HG03442 (cell line): ENCODE results near the gene TFPI.

Experiments used
- ATAC-seq: cut with Tn5 transposase; IDR thresholded peaks from one replicate; pipeline ENCODE4 v1.9.1; 2021; ENCODE audit warnings: mild to moderate bottlenecking, moderate library complexity; ENCODE audit not compliant: unreplicated experiment

TFPI gene

DNA sequence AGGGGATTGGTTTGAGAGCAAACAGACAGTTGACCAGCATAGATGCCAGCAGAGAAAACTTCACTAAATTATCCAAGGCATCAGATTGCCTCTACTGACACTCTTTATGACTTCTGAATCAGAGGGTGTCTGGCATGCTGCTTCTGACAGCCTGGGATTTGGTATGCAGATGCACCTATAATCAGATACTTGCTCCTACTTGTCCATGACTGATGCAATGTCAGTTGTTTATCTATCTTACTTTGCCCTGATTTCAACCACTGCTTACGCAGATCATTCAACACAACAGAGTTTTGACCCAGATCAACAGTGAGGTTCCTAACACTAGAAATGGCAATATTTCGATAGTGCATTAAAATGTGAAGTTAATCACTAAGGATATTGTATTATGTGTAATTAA is 83.5 kb downstream of the TFPI start:
- ATAC-seq = no peak

DNA sequence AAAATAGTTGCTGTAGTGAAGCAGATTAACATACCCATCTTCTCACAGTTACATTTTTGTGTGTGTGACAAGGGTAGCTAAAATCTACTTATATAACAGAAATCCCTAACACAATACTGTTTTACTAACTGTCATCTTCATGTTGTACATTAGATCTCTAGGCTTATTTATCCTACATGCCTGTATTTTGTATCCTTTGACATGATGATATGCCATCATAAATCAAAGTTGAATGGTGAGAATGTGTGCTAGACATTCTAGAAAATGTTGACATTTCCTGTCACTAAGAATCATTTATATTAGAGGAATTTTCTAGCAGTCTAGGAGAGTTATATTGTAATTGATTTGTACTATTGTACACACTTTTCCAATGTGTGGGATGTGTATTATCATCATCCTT is 84.7 kb downstream of the TFPI start:
- ATAC-seq = no peak

DNA sequence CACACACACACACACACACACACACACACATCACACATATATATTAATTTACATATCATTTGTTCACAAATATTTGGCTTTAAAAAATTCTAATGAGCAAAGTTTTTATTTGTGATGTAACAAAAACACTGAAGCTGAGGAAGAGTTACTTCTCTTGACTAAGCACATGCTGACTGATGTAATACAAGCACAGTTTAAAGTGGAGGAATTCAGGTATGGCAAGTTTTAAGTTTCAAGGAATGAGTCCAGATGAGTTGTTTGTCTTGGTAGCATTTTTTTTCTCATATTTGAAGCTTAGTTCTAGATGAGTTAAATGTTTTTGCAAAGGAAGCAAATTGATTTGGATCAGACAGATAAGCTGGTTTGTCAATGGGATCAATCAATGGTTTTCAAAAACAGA is 86.0 kb downstream of the TFPI start:
- ATAC-seq = no peak

DNA sequence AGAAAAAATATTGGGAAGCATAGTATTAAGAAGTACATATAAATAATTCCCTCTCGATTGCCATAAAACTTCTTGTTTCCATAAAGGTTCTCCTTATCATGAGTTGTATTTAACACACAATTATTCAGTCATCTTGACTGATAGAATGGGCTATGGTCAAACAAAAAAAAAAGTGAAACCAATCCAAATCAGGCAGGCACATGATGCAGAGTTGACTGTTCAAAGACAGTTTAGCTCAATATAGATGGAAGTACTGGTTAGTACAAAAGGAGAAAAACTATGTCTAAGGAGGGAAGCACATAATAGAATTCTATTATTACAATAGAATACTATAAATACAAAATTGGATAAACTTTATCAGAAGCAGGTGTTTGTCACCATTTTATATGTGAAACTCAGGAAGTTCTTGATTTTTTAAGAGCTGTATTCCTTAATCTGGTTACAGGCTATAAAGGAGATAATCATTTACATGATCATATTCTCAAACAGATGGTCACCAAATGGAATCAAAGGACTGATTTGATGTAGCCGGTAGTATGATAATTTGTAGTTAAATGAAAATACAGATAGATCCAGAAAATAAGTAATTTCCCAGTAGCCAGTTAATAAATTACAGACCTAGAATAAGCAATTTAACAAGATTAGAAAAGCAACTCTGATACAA is 88.0 kb downstream of the TFPI start:
- ATAC-seq = no peak

DNA sequence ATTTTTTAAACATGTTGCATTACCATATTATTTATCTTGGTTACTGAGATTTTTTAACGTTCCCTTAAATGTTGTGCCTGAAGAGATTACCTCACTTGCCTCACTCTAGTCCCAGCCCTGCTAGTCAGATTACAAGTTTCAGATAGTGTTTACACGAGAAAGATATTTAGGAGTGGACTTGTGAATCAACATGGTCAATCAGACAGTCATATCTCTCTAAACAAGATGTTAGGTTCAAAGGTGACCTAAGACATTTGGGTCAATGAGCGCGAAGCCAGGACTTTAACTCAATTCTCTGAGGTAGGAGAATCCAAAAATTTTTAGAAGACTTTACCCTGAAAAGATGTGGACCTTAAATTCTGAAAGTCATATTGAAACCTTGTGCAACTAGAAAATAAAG is 91.4 kb downstream of the TFPI start:
- no peak for ATAC-seq

DNA sequence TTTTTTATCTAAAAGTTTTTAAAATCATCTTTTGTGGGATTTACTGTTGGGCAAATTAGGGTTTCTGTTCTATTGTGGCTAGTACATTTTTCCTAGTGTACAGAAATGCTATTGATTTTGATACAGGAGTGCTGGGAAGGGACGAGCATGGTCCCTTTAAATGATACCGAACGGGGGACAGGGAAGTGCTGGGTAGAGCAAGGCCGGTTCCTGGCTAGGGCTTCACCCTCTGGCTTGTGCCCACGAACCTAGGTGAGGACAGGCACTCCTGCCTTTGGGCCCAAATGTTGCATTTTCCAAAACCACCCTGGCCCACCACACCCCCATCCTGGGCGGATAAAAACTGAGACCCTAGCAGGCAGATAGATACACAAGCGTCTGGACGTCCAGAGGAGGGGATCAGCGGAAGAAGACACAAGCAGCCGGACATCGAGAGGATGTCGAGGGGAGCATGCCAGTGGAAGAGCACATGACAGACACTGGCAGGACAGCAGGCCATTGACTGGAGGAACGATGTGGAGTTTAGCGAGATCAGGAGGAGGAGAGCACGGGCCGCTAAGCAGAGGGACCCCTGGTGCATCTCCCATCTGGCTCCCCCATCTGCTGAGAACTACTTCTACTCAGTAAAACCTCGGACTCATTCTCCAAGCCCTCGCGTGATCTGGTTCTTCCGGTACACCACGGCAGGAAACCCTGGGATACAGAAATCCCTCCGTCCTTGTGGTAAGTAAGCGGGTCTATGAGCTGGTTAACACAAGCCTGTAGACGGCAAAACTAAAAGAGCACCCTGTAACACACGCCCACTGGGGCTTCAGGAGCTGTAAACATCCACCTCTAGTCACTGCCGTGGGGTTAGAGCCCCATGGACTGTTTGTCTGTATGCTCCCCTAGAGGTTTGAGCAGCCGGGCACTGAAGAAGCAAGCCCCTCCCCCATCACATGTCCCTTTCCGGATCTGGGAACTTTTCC is 92.7 kb downstream of the TFPI start:
- ATAC-seq = no peak

DNA sequence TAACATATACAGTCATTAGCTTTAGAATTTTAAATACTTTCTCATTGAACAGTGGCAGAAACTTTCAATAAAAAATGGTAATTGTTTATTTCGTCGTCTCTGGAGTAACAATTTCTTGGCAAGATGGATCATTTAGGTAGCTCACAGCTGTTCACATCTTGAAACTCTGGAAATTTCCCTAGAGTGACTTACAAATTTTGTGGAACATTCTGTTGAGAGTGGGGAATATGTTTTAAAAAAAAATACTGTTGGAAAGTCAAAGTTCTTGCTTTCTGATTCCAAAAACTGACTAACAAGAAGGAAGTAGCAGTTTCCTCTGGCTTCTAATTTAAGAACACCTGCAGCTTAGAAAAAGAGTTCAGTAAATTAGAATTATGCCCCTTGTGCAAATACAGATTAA is 95.0 kb downstream of the TFPI start:
- no peak for ATAC-seq

DNA sequence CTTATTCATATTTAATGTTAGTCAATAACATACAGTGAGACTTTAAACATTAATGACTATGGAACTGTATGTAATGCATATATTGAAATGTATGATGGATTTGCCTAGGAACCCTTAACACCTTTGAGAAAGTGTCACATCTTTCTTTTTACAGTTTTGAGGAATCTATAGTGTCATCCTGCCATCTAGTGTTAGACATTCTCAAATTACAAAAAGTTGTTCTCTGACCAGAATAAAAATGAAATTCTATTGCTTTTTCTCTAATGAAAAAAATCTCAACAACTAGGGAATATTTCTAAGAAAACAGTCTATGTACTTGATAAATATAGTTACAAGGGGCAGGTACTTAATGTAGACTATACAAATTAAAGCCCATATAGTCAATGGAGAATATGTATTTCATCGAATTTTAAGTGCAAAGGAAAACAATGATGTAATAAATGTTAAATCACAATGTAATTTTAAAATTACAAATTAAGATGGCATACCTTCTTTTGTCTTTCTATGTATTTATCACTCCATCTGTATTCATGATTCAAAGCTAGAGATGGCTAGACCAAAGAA is 101.1 kb downstream of the TFPI start:
- no peak for ATAC-seq

DNA sequence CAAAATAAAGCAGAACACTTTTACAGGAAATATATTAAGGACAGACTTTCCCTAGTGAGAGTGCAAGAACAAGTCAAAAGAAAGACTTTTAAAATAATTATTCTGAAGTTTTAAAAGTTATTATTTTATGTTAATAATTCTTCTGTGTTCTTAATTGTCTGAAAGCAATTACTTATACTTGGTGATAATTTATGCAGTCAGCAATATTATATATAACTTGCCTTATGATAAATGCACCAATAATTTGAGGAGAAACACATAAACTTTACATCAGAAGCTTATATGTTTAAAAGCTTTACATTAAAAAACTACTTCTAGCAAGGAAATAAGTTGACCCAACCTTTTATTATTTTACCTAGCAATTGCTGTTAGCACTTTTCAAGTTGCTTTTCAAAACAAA is 102.7 kb downstream of the TFPI start:
- no peak for ATAC-seq

DNA sequence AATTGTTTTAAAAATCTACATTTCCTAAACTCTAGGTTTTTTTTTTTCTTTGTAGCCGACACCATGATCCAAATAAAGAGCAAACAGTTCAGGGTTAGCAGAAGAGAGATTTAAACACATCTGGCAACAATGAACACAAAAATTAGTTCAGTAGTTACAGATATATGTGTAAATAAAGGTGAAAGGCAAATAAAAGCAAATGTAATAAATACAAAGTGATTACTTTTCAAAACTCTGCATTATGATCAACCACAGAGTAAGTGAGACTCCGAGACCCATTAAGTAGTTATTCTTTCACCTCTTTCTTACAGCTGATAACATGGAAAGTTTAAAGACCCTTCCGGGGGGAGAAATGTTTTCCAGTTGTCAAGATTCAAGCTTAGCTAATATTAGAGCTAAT is 106.9 kb downstream of the TFPI start:
- ATAC-seq = no peak

DNA sequence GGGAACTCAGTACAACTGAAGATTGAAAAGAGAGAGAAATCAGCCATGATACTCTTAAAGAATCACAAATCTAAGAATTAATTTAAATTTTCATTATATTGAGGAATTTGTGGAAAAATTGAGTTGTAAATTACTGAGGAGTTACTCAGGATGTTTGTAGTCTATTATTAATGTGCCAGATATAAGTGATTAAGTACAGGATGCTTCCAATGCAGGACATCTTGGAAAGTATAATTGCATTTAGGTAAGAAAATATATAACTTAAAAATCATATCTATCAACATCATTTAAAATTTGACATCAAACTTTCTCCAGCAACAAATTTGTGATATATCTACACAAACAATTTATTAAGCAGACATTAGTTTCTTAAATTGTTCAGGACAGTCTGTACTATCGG is 107.5 kb downstream of the TFPI start:
- ATAC-seq = no peak

DNA sequence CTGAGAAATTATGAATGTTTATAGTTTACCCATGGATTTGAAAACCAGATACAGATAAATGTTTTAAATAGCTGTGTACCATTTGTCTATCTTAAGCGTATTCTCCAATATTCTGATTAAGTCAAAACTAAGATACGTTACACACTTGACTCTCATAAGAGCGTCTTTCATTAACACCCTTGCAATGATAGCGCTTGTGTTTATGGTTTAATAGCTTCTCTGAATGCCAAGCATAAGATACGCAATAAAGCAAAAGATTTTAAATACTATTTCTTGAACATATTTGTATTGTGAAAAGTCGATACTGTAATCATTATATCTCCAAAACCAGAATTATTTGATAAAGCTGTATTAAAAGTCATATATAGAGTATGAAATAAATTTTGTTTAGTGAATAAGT is 109.2 kb downstream of the TFPI start:
- no peak for ATAC-seq

DNA sequence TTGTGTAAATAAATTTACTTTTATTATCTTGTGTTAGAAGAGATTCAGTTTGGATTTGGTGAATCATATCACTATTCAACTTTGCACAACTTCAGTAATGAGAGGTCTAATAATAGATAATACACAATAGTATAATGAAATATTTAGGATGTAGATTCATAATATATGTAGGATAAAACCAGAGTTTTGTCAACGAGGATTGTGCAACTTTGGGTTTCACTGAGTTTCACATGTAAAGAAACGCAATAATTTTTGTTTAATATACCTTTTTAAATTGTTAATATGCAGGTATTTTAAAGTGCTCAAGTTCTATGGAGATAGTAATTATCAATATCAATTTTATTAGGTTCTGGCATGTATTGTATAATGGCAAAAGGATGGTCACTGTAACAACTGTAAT is 111.5 kb downstream of the TFPI start:
- no peak for ATAC-seq

DNA sequence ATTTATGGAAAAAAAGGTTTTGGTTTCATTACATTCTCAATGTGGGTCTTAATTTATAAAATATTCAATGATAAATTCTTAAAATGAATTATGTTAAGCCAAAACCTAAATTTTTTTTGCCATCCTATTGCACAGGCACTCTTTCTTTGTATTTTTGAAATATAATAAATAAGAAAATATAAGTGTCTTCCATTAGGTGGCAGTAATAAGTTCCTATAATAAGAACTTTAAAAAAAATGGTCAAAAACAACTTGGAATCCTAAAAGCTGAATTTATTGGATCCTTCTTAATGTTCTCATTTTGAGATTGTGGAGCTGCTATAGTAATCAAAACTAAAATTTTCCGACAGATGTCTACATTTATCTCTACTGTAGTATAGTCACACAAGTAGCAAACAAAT is 111.9 kb downstream of the TFPI start:
- ATAC-seq = no peak

DNA sequence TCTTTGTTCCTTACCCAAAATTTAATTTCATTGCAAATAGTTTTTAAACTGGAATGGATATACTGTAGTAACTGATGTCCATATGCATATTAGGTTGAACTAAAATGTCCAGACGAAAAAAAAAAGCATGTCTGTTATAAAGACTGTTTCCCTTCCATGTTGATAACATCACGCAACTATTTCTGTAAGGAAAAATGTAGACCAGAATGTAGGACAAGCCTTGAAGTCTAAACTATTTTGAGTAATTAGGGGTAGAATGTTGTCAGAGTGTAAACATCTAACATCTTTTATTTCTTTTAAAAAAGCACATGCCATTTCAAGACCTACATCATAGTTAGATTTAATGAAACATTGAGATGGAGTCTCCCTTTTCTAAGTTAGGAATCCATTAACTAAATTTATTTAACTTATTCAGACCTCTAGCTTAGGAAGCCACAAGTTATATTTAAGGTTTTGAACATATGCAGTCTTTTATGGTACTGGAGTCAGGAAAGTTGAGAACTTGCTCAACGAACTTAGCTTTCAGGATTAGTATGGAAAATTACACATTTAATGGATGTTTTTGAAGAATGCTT is 114.0 kb downstream of the TFPI start:
- ATAC-seq = no peak

DNA sequence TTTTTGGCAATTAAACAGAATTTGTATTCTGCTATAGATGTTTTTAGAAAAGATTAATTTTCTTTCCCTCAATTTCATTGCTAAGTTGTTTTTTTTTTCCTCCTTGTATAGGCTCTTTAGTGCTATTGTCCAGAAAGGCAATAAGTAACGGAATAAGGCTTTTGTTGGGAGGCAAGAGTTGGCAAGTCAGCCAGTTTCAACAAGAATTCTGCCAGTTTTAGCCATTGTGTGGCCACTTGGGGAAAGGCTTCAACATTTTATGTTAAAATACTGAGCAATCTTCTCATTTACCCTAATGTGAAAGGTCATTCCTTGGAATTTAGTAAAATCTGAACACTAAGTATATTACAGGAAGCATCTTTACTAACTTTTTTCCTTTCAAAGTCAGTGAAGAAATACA is 115.8 kb downstream of the TFPI start:
- ATAC-seq = no peak

DNA sequence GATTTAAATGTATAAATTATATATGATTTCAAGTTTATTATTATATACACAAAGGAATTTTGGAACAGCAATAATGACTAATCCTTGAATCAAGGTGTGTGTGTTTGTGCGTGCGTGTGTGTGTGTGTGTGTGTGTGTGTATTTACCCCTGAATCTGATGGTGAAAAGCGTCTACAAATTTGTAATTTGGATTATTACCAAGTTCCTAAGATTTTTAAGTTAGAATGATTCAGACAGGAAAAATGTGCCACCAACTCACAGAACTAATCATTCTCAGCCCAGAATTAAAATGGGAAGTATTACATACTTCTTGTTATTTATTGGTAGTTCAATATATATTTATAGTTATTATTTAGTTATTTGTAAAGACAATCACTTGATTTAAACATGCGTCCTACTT is 118.5 kb downstream of the TFPI start:
- ATAC-seq = no peak

DNA sequence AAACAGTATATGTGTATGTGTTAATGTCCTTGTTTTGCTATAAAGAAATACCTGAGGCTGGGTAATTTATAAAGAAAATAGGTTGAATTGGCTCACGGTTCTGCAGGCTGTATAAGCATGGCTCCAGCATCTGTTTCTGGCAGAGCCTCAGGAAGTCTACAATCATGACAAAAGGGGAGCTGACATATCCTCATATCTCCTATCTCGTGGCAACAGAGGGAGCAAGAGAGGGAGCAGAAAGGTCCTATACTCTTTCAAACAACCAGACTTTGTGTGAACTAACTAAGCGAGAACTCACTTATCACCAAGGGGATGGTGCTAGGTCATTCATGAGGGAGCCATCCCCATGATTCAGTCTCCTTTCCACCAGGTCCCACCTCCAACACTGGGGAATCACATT is 119.2 kb downstream of the TFPI start:
- no peak for ATAC-seq

DNA sequence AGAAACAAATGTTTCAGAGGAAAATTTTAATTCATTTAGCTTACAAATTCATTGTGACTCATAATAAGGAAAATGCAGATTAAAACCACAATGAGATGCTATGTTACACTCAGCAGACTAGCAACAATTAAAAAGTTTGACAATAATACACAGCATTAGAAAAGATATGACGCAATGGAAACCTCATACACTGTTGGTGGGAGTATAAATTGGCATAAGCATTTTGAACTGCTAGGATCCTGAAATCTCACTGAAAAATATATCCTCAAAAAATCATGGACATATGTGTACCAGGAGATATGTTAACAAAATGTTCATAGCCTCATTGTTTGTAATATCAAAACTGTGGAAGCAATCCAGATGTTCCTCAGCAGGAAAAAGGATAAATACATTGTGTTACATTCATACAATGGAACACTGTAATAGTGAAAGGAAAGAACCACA is 119.9 kb downstream of the TFPI start:
- ATAC-seq = no peak

DNA sequence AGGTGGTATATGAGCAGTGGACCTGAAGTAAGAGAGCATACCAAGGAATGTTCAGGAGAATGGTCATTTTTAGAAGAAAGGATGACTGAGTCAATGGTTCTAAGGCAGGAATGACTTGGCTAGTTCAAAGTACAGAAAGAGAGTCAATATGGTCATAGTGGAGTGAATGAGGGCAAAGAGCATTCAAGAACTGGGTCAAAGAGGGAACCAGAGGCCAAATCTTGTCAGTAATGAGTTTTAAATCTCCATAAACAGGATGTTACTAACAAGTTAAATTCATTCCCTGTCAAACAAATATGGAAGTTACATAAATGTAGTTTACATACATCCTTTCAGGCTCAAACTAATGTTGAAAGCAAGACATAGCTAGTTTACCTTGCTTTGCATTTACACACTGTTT is 122.3 kb downstream of the TFPI start:
- ATAC-seq = no peak

DNA sequence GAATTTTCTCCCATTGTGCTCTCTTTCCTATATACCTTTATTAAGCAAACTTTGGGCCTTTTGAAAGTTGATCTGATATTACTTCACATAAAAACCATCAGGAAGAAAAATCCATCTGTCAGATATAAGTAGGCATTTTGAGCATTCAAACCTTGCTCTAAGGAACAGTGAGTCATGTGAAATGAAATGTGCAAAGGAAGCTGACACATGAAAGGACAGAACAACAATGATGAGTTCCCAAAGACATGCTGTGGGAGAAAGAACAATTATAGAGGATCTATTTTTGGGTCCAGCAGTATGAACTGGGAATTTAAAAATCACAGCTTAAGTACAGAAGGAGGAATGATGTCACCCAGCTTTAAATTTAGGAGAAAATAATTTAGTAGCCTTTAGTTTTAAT is 124.2 kb downstream of the TFPI start:
- ATAC-seq = no peak

DNA sequence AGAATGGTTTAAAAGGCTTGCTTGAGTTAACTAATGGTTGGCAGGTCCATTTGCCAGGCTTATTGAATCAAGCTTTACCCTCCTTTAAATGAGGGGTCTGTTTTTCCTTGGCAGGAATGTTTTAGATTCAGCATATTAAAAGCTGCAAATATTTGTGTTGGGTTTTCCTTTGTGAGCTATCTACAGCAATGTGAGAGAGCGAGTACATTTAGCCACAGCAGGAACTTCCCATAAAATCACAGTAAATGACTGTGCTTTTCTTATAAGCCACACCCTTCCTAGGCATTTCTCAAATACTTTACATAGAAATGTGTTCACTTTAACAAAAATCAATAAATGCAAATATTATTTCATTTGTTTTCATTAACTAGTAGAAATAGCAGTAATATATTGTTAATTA is 130.1 kb downstream of the TFPI start:
- no peak for ATAC-seq
